Right atrium auricular region (tissue), 2 donors: ENCODE results near the gene COX7A2L. TPM values are rescaled to one million over a fixed set of nuclear protein-coding genes. Genes with fewer than 3 reads are reported as not detected.
"Not testable (repeated sequence)": the region's sequence is repeated elsewhere in the genome, so short reads cannot be mapped to it uniquely, and the experiment has no call there.

Source experiments
- DNase-seq: peaks from one replicate; pipeline ENCODE4 v3.0.0-alpha.2; 2019; ENCODE audit warnings: low spot score
- H3K27ac ChIP-seq, 2 donors: fragments of 200-600 bp; sonication (generic); 1 replicate in 1 of 2; 2 replicates in 1 of 2; pipeline ENCODE4 v1.5.1; 2016 to 2019
- H3K27me3 ChIP-seq, 2 donors: fragments of 200-600 bp; sonication (generic); one replicate each; pipeline versions ENCODE4 v1.5.1 to v1.6.0; 2017 to 2019
- H3K36me3 ChIP-seq: fragments of 200-600 bp; sonication (generic); one replicate; pipeline ENCODE4 v1.5.1; 2016
- H3K4me1 ChIP-seq, 2 donors: fragments of 200-600 bp; sonication (generic); one replicate each; pipeline versions ENCODE4 v1.5.1 to v1.6.0; 2017 to 2019
- H3K4me3 ChIP-seq, 2 donors: fragments of 200-600 bp; sonication (generic); 1 replicate in 1 of 2; 2 replicates in 1 of 2; pipeline ENCODE4 v1.5.1; 2017 to 2019; ENCODE audit warnings: mild to moderate bottlenecking in 1 of 2, moderate library complexity in 1 of 2
- H3K9me3 ChIP-seq, 2 donors: fragments of 200-600 bp; sonication (generic); one replicate each; pipeline ENCODE4 v1.5.1; 2019
- CTCF ChIP-seq, 2 donors: fragments of 200-600 bp; sonication (generic); IDR thresholded peaks; one replicate each; pipeline ENCODE4 v1.5.1; 2019; ENCODE audit warnings: antibody characterized with exemption in 2 of 2
- total RNA-seq, 2 donors: library from RNA; depleted of rRNA; stranded (reverse); fragments of >200 nt; gene quantifications; one replicate each; pipeline ENCODE4 v1.1.0, GENCODE V29; 2016

COX7A2L gene
- total RNA-seq, 2 donors from 2014 or later = 96.0 to 132 TPM

- Histone ChIP-seq H3K4me1 (peaks cover 0 to 17% of the 10 kb centered on the region in 2 donors), H3K36me3 (peaks cover 25% of the 10 kb centered on the region), H3K9me3 (no peaks in the 10 kb centered on the region), H3K4me3 (no peak overlapping the region), H3K27ac (no peak overlapping the region), H3K27me3 (no peaks in the 10 kb centered on the region)
- DNase-seq = no peak
- TF ChIP-seq CTCF (IDR thresholded peaks at IDR 0.05) = no peak
Measured at GRCh38 chr2:42338567-42339190, 22.3 kb downstream of the COX7A2L start.

- H3K4me3 ChIP-seq = no peak overlapping the region
- no peak for DNase-seq
- no peak for TF ChIP-seq CTCF (IDR thresholded peaks at IDR 0.05)
- no peaks in the 10 kb centered on the region for H3K9me3 ChIP-seq
- H3K4me1 ChIP-seq = peaks cover 0 to 15% of the 10 kb centered on the region in 2 donors
- no peak overlapping the region for H3K27ac ChIP-seq
- H3K36me3 ChIP-seq = peaks cover 32% of the 10 kb centered on the region
- H3K27me3 ChIP-seq = no peaks in the 10 kb centered on the region
Measured at GRCh38 chr2:42337846-42338566, 23.0 kb downstream of the COX7A2L start.

GRCh38 chr2:42337356-42337820, 23.6 kb downstream of the COX7A2L start:
- Histone ChIP-seq H3K27me3 (no peaks in the 10 kb centered on the region), H3K4me3 (no peak overlapping the region), H3K4me1 (peaks cover 0 to 8% of the 10 kb centered on the region in 2 donors), H3K36me3 (peaks cover 38% of the 10 kb centered on the region), H3K27ac (no peak overlapping the region), H3K9me3 (no peaks in the 10 kb centered on the region)
- no peak for DNase-seq
- TF ChIP-seq CTCF (IDR thresholded peaks at IDR 0.05) = no peak

- TF ChIP-seq CTCF (IDR thresholded peaks at IDR 0.05) = no peak
- peaks cover 40% of the 10 kb centered on the region for H3K36me3 ChIP-seq
- no peaks in the 10 kb centered on the region for H3K9me3 ChIP-seq
Measured at GRCh38 chr2:42336361-42336965, 24.6 kb downstream of the COX7A2L start.

GRCh38 chr2:42335514-42336104, 25.4 kb downstream of the COX7A2L start:
- Histone ChIP-seq H3K9me3 (no peaks in the 10 kb centered on the region), H3K27me3 (no peaks in the 10 kb centered on the region), H3K4me3 (no peak overlapping the region), H3K27ac (no peak overlapping the region), H3K4me1 (no peaks in the 10 kb centered on the region), H3K36me3 (peaks cover 37% of the 10 kb centered on the region)
- no peak for TF ChIP-seq CTCF (IDR thresholded peaks at IDR 0.05)
- no peak for DNase-seq

More at GRCh38 chr2:42336361-42336965, 24.6 kb downstream of the COX7A2L start:
- Histone ChIP-seq H3K27me3 (no peaks in the 10 kb centered on the region), H3K4me3 (no peak overlapping the region), H3K4me1 (no peaks in the 10 kb centered on the region), H3K27ac (no peak overlapping the region)
- no peak for DNase-seq

GRCh38 chr2:42334865-42335264, 26.2 kb downstream of the COX7A2L start:
- H3K36me3 ChIP-seq = peaks cover 32% of the 10 kb centered on the region

More at GRCh38 chr2:42334865-42335264, 26.2 kb downstream of the COX7A2L start:
- not testable (repeated sequence) for H3K27me3 ChIP-seq, H3K9me3 ChIP-seq, H3K4me3 ChIP-seq, H3K27ac ChIP-seq, DNase-seq, H3K4me1 ChIP-seq
